GM12892 (cell line): Measurements from ENCODE around the gene ECM2.

Source experiments
- POLR2AphosphoS5 ChIP-seq: IDR thresholded peaks from 2 replicates; pipeline ENCODE4 v1.6.1; 2011; ENCODE audit warnings: low read depth, low read length, control low read depth
- TAF1 ChIP-seq: IDR thresholded peaks from 2 replicates; pipeline ENCODE4 v1.6.1; 2011; ENCODE audit warnings: low read depth, mild to moderate bottlenecking, control low read depth, low read length, borderline replicate concordance

- TF ChIP-seq POLR2AphosphoS5 (no peak), TAF1 (no peak)
These were observed 8.2 kb upstream of the ECM2 start for GRCh38 chr9:92543972-92544371.
